Stomach (tissue), 4 donors: ENCODE data around the gene MYO3B.

Experiments used
- CTCF ChIP-seq, 7 experiments: fragments of 450-650 bp in 4 of 7; fragments of 200-600 bp in 3 of 7; sonication (generic) in 3 of 7; IDR thresholded peaks; one replicate each; pipeline ENCODE4 v1.5.1; 2016 to 2019; ENCODE audit warnings: antibody characterized with exemption in 7 of 7, control low read depth in 2 of 7, mild to moderate bottlenecking in 1 of 7
- EP300 ChIP-seq: sonication (generic); formaldehyde crosslinking; IDR thresholded peaks from one replicate; pipeline ENCODE4 v1.6.1; 2017; ENCODE audit warnings: antibody characterized with exemption
- POLR2A ChIP-seq, 4 donors: fragments of 450-650 bp; IDR thresholded peaks; one replicate each; pipeline ENCODE4 v1.6.1; 2016; ENCODE audit warnings: antibody characterized with exemption in 4 of 4, control low read depth in 2 of 4, mild to moderate bottlenecking in 1 of 4, moderate library complexity in 1 of 4
- POLR2AphosphoS5 ChIP-seq, 3 donors: sonication (generic); formaldehyde crosslinking; IDR thresholded peaks; one replicate each; pipeline ENCODE4 v1.6.1; 2016; ENCODE audit warnings: antibody characterized with exemption in 3 of 3

GRCh38 chr2:170501421-170502043 is 323.6 kb downstream of the MYO3B start:
- TF ChIP-seq CTCF (IDR thresholded peaks at IDR 0.05) (no peak), POLR2AphosphoS5 (IDR thresholded peaks at IDR 0.05) (no peak), POLR2A (IDR thresholded peaks at IDR 0.05) (no peak), EP300 (no peak)
